Calu3 (cell line): ENCODE results near the gene C1orf21. TPM values are rescaled to one million over a fixed set of nuclear protein-coding genes. Genes with fewer than 3 reads are reported as not detected.

Experiments
- BruUV-seq: library from RNA; stranded (reverse); fragments of 400-500 nt; replicated peaks from 2 replicates; lab custom pipeline; 2021; lab: Mats Ljungman, UMichigan
- CTCF ChIA-PET: fragments of 300-600 bp; sonication (Branson Sonifier 250); formaldehyde crosslinking; loops from one replicate; lab custom pipeline; 2022; ENCODE audit warnings: antibody characterized with exemption; lab: Charles Lee
- DNase-seq: peaks from one replicate; pipeline ENCODE4 v3.0.0; 2022
- H3K27ac Mint-ChIP-seq: one replicate; pipeline ENCODE4 v1.8.0; 2022; ENCODE audit warnings: mixed read lengths; ENCODE audit not compliant: unreplicated experiment
- H3K27me3 Mint-ChIP-seq: one replicate; pipeline ENCODE4 v1.8.0; 2022; ENCODE audit warnings: mixed read lengths; ENCODE audit not compliant: unreplicated experiment
- H3K36me3 Mint-ChIP-seq: one replicate; pipeline ENCODE4 v1.8.0; 2022; ENCODE audit warnings: mild to moderate bottlenecking, moderate library complexity, mixed read lengths; ENCODE audit not compliant: insufficient read depth, unreplicated experiment
- H3K4me1 Mint-ChIP-seq: one replicate; pipeline ENCODE4 v1.8.0; 2022; ENCODE audit warnings: mild to moderate bottlenecking, low read depth, mixed read lengths; ENCODE audit not compliant: unreplicated experiment
- H3K4me3 Mint-ChIP-seq: one replicate; pipeline ENCODE4 v1.8.0; 2022; ENCODE audit warnings: mild to moderate bottlenecking, low read depth, moderate library complexity, mixed read lengths; ENCODE audit not compliant: unreplicated experiment
- H3K9me3 Mint-ChIP-seq: one replicate; pipeline ENCODE4 v1.8.0; 2022; ENCODE audit warnings: low read depth, mixed read lengths; ENCODE audit not compliant: unreplicated experiment
- CTCF ChIP-seq: fragments of 200-600 bp; IDR thresholded peaks from one replicate; pipeline ENCODE4 v1.8.0; 2022; ENCODE audit warnings: antibody characterized with exemption; ENCODE audit not compliant: unreplicated experiment
- intact Hi-C: fragments of 100-400 bp; cut with micrococcal nuclease; formaldehyde crosslinking; loops from one replicate; pipeline ENCODE4 v1.10.0; 2022; ENCODE audit not compliant: unreplicated experiment
- total RNA-seq: library from RNA; stranded (reverse); gene quantifications from 2 replicates; pipeline ENCODE4 v1.2.3, GENCODE V29; 2022

Gene C1orf21
- total RNA-seq, 1 experiment from 2014 or later, result 20.6 TPM

- intact Hi-C loops, result no loop called here
Observed at GRCh38 chr1:184469396-184469795, 82.6 kb downstream of the C1orf21 start.

GRCh38 chr1:184471686-184472085, 84.9 kb downstream of the C1orf21 start:
- TF ChIP-seq CTCF, result no peak
- BruUV-seq, result no TSS peak
- no peaks in the 10 kb centered on the region for H3K36me3 Mint-ChIP-seq
- intact Hi-C loops, result no loop called here
- H3K4me3 Mint-ChIP-seq, result no peak overlapping the region
- H3K27me3 Mint-ChIP-seq, result no peaks in the 10 kb centered on the region
- no peak overlapping the region for H3K27ac Mint-ChIP-seq
- CTCF ChIA-PET, result no interaction called here
- no peaks in the 10 kb centered on the region for H3K4me1 Mint-ChIP-seq
- DNase-seq, result no peak
- H3K9me3 Mint-ChIP-seq, result peaks cover 21% of the 10 kb centered on the region

More at GRCh38 chr1:184469396-184469795, 82.6 kb downstream of the C1orf21 start:
- no peak overlapping the region for H3K4me3 Mint-ChIP-seq
- no TSS peak for BruUV-seq
- H3K36me3 Mint-ChIP-seq, result no peaks in the 10 kb centered on the region
- CTCF ChIA-PET, result no interaction called here
- DNase-seq, result no peak
- no peaks in the 10 kb centered on the region for H3K27me3 Mint-ChIP-seq
- peaks cover 6% of the 10 kb centered on the region for H3K9me3 Mint-ChIP-seq
- TF ChIP-seq CTCF, result no peak
- no peaks in the 10 kb centered on the region for H3K4me1 Mint-ChIP-seq
- no peak overlapping the region for H3K27ac Mint-ChIP-seq

- no peaks in the 10 kb centered on the region for H3K27me3 Mint-ChIP-seq
- CTCF ChIA-PET, result no interaction called here
- intact Hi-C loops, result no loop called here
- H3K4me3 Mint-ChIP-seq, result no peak overlapping the region
- H3K9me3 Mint-ChIP-seq, result peaks cover 24% of the 10 kb centered on the region
- H3K36me3 Mint-ChIP-seq, result no peaks in the 10 kb centered on the region
- no TSS peak for BruUV-seq
- no peak for TF ChIP-seq CTCF
- no peak overlapping the region for H3K27ac Mint-ChIP-seq
- DNase-seq, result no peak
- no peaks in the 10 kb centered on the region for H3K4me1 Mint-ChIP-seq
Observed at GRCh38 chr1:184472136-184472535, 85.3 kb downstream of the C1orf21 start.

GRCh38 chr1:184473176-184473966, 86.5 kb downstream of the C1orf21 start:
- Mint-ChIP-seq H3K9me3 (peaks cover 24% of the 10 kb centered on the region), H3K4me3 (no peak overlapping the region), H3K27me3 (no peaks in the 10 kb centered on the region), H3K36me3 (no peaks in the 10 kb centered on the region), H3K27ac (no peak overlapping the region), H3K4me1 (no peaks in the 10 kb centered on the region)
- intact Hi-C loops, result no loop called here
- TF ChIP-seq CTCF, result no peak
- DNase-seq, result no peak
- CTCF ChIA-PET, result no interaction called here
- no TSS peak for BruUV-seq
